ENCODE measurements around the gene KIF26B. TPM values are rescaled to one million over a fixed set of nuclear protein-coding genes. Genes with fewer than 3 reads are reported as not detected.

KIF26B gene
- total RNA-seq, 1 donor from 2014 or later = 0.02 TPM

GRCh38 chr1:245205864-245206263 lies 51.1 kb downstream of the KIF26B start:
- intact Hi-C loops (cut with micrococcal nuclease) = no loop called here

DNA sequence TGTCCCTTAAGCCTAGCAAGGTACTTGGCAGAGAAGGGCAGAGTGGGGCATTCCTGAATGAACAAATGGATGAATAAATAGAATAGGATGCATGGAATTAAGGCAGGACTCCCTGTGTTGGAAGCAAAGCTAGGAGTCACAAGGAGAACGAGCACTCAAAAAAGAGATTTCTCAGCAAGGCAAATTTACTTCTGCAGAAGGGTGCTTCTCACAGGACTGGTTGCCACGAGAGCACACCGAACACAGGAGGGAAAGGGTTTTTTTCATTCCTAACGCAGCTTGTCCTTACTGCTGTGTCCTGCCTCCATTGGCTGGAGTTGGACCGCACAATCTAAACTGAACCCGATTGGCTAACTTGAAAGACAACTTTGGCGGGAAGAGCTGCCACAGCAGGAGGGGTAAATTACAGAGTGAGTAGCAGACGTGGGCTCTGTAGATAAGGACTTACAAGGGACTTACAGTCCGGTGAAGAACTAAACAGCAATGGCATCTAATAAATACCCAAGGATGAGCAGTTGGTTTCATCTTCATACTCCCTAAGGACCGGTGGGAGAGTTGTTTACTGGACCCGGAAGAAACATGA lies 52.4 kb downstream of the KIF26B start:
- intact Hi-C loops (cut with micrococcal nuclease) = no loop called here

DNA sequence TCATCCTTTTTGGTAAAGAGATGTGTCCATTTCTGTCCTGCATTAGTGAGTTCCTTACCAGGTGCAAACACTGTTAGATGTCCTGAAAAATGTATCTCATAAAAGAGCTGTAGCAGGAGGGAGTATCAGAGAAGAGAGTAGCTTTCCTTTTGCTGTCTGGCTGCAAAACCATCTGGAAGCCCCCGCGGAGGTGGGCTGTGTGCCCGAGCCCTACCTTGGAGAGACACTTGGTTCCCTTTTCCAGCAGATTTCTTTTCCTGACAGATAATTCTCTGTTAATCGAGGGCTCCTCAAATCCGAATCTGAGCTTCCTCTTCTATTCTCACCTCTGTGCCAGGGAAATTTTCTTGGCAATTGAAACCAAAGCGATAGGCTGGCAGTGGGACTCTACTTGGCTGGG lies 53.0 kb downstream of the KIF26B start:
- intact Hi-C loops (cut with micrococcal nuclease) = no loop called here

DNA sequence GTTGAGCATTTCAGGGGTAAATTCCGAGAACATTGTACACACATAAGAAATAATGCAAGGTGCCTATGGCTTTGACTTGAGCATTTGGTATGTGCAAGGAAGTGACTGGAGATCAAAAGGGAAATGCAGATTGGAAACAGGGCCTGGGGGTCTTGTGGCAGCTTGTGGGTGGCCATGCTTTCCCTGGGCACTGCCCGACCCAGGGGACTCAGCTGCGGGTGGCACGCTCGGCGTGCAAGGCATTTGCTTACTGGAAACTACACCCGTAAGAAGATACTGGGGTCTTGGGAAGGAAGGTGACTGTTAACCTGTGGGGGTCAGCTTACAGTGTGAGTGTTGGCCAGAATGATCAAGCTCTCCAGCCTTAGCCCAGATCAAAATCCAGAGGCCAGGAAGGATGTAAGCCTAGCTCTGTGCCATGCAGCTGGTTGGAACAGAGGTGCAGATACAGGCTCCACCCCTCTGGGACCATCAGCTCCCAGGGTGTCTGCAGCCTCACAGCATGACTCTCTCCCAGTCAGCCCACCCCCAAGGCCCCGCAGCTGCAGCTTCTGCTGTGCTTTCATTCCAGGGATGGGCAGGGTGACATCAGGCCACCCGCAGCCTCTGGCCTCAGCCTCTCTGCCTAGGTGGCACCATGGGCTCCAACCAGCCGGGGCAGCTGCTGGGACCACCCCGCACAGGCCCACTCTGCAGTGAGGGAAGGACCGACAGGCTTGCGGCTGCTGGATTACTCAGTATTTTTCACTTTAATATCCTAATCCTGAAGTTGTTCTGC lies 55.1 kb downstream of the KIF26B start:
- intact Hi-C loops (cut with micrococcal nuclease) = no loop called here

DNA sequence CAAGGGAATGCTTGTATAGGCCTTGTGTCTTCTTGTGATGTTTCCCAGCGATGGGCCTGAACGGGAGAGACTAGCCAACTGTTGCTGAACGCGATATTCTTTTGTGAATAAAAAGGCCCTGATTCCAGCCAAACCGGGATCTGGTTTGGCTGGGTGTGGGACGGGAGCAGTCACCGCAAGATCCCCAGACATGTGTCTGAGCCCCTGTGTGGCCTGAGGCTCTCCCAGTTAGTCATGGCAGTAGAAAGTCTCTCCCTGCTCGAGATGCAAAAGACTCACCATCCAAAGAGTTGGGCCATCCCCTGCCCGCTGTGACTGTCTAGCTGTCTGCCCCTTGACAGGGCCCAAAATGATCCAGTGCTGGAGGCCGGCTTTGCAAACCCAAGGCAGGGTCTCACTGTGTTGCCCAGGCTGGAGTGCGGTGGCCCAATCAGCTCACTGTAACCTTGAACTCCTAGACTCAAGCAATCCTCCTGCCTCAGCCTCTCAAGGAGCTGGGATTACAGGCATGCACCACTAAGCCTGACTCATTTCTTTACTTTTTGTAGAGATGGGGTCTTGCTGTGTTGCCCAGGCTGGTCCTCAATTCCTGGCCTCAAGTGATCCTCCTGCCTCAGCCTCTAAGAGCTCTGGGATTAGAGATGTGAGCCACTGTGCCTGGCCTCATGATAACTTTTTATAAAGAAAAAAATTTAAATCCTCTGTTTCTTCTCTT lies 56.4 kb downstream of the KIF26B start:
- intact Hi-C loops (cut with micrococcal nuclease) = no loop called here

- intact Hi-C loops (cut with micrococcal nuclease) = no loop called here
Measured at GRCh38 chr1:245211761-245212160, 57.0 kb downstream of the KIF26B start.

DNA sequence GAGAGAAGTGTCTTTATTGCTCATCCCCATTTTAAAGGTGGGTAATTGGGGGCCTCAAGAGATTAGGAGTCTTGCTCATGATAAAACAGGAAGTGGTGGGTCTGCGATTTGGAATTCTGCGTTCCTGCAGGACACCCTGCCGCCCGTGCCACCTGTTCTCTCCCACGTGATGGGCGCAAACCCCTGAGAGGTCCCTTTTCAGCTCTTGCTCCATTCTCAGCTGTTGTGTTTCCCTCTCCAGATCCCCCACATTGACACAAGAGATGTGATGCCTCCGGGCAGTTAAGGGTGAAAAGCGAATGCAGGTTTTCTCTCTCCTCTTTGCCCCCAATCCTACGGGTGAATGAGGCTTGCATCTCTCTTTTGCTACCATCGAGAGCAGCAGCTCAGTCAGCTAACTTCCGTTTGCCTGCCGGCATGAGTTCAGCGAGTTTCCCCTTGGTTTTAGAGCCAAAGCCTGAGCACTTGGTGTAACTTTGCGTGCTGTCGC lies 57.5 kb downstream of the KIF26B start:
- intact Hi-C loops (cut with micrococcal nuclease) = no loop called here

DNA sequence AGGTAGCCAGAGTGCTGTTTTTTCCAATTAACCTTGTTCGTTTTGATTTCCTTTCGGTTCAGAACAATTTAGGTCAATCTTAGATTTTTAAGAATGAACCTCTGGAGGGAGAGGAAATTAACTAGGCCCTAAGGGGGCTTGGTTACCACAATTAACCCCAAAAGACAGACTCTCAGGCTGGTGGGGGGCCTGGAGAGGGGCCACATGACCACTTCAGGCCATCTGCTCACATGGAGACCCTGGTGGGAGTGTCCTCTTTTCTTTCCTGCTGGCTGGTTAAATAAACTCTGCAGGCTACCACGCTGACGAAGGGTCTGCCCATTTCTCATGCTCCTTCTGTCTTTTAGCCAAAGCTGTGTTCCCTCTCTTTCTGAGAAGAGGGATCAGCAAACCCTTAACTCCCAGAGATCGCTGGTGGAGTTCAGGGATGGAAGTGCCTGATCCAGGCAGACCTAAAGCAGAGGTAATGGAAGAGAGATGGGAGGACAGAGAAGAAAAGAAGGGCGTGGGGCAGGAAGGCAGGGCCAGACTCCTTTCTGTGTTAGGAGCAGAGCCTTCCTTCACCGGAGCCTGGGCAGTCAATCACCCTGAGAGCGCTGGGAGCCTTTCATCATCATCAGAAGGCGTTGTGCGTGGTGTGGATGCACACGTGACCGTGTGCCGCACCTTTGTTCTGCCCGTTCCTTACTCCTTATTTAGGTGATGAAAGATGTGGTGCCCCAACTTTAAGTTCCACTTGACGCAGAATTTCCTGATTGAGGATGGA lies 58.5 kb downstream of the KIF26B start:
- intact Hi-C loops (cut with micrococcal nuclease) = no loop called here

DNA sequence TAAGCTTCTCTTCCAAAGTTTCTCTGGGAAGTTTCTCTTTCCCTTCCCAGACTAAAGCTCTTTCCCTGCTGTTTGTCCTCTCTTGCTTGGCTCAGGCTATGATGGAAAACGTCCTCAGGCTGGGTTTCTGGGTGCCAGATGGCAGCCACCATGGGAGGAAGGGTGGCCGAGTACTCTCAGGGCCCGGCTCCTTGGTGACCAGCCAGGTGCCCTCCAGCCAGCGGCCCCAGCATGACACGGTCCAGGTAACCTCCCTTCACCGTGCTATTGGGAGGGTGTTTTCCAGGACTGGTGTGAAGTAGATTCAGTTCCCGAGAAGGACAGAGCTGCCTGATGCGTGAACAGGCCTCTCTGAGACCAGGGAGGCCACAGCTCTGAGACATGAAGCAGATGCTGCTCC lies 60.3 kb downstream of the KIF26B start:
- intact Hi-C loops (cut with micrococcal nuclease) = no loop called here

DNA sequence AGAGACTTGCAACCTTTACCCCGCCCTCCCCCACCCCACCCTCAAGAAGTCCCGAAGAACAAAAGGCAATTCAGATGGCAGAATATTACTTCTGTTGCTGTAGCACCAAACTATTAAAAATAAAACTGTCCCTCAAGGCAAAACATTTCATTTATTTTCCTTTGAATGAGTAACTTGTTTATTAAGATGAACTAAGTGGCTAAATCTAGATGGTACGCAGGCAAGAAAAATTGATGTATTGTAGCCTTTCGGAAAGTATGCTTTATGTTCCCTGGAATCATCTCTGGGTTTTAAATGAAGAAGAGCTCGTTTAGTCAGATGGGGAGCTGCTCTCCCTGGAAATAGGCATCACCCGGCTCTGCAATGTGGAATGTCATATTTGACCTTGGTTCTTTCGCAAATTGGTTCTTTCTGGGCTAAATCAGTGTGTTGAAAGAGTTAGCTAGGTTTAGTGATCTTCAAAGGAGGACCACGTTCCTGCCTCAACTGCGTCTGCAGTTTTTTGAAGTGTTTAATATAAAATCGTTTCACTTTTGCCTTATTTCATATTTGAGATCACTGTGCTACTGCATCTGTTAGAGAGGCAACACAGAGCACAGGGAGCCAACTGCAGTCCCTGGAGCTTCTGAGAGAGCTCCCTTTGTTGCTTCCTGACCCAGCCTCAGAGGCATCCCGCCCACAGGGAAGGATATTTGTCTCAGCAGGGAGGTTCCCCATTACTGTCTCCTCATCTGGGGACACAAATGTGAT lies 61.8 kb downstream of the KIF26B start:
- intact Hi-C loops (cut with micrococcal nuclease) = no loop called here

DNA sequence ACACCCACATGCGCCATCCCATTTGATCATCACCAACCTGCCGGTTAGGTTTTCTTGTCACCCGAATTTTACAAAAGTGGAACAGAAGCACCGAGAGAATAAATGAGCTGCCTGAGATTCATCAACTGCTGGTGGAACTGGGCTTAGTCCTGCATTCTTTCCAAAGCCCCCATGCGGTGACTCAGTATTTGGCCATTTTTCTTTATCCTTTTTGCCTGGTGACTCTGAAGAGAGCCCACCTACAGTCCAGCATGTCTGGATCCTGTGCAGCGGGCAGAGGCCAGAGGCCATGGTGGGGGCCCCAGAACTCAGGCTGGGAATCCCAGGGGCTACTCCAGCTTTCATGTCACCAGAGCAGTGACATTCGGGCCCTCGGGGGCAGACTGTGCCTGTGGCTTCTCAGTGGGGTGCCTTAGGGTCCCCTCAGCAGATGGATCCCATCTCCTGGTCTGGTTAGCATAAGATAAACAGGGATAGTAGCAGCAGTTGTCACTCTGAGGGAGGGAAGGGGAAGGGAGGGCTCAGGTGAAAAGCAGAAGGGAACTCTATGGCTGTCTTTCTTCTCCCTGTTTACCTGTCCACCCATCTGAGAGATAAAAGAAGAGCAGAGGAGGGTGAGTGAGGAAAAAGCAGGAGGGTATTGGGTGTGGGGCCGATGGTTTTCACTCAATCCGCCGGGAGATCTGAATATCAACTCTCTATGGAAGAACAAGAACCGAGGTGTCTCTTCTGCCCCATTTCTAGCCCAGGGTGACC lies 63.2 kb downstream of the KIF26B start:
- intact Hi-C loops (cut with micrococcal nuclease) = no loop called here

DNA sequence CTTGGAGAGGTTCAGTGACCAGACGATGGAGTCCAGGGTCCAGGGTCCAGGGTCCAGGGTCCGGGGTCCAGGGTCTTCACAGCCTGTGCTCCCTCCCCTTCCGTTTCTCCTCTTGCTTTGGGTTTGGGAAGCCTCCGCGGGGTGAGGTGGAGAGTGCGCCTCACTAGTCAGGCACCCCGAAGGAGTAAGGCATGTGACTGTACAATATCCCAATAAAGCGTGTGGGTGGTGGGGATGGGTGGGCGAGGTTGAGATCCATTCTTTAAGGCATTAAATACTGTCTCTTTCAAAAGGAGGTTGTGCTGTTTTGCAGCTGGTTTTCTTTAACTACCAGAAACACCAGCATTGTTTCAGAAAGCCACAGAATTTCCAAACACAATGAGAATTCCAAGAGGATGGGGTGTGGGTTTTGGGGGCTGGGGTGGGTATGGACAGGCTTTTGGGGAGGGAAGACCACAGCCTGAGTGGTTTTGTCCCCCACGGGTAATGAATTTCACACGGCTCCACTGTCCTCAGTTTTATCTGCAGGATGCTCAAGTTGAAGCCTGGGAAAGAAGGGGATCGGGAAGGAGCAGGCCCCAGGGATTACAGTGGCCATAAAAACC lies 65.7 kb downstream of the KIF26B start:
- intact Hi-C loops (cut with micrococcal nuclease) = no loop called here

GRCh38 chr1:245221805-245222204 lies 67.0 kb downstream of the KIF26B start:
- intact Hi-C loops (cut with micrococcal nuclease) = no loop called here

DNA sequence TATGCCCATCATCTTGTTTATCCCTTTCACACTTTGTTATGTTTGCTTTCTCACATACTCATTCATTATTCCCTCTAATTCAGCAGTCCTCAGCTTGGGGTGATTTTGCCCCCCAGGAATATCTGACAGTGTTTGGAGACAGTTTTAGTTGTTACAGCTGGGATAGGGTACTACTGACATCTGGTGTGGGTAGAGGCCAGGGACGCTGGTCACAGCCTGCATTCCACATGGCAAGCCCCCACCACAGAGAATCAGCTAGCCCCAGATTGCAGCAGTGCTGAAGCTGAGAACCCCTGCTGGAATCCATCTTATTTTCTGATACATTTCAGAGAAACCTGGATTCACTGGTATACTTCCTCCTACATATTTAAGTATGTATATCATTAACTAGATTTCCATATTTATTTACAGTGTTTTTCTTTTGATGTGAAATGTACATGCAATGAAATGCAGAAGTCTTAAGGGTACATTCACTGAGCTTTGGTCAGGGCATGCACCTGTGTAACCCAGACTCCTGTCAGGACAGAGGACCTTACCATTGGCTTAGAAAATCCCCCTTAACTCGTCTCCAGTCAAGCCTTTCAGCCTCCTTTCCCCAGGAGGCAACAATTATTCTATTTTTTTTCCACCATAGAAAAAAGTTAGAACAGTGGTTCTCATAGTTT lies 68.3 kb downstream of the KIF26B start:
- intact Hi-C loops (cut with micrococcal nuclease) = no loop called here

- intact Hi-C loops (cut with micrococcal nuclease) = no loop called here
Measured at GRCh38 chr1:245225322-245226202, 70.8 kb downstream of the KIF26B start.

- intact Hi-C loops (cut with micrococcal nuclease) = no loop called here
Measured at GRCh38 chr1:245226203-245226499, 71.4 kb downstream of the KIF26B start.

DNA sequence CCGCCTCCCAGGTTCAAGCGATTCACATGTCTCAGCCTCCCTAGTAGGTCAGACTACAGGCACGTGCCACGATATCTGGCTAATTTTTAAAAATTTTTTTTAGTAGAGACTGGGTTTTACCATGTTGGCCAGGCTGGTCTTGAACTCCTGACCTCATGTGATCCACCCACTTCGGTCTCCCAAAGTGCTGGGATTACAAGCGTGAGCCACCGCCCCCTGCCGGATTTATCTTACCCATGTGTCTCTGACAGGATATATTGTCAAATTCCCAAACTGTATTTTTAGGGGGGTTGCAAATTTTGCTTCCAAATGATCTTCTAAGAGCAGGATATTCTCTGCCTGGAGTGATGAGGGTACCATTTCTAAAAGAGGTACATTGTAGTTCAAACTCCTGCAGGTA lies 74.3 kb downstream of the KIF26B start:
- intact Hi-C loops (cut with micrococcal nuclease) = no loop called here

GRCh38 chr1:245232931-245233330 lies 78.1 kb downstream of the KIF26B start:
- intact Hi-C loops (cut with micrococcal nuclease) = no loop called here
